ENCODE data around the gene CADM4.
"Not testable (repeated sequence)": the region's sequence is repeated elsewhere in the genome, so short reads cannot be mapped to it uniquely, and the experiment has no call there.

The CADM4 gene, protein sequence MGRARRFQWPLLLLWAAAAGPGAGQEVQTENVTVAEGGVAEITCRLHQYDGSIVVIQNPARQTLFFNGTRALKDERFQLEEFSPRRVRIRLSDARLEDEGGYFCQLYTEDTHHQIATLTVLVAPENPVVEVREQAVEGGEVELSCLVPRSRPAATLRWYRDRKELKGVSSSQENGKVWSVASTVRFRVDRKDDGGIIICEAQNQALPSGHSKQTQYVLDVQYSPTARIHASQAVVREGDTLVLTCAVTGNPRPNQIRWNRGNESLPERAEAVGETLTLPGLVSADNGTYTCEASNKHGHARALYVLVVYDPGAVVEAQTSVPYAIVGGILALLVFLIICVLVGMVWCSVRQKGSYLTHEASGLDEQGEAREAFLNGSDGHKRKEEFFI

DNA sequence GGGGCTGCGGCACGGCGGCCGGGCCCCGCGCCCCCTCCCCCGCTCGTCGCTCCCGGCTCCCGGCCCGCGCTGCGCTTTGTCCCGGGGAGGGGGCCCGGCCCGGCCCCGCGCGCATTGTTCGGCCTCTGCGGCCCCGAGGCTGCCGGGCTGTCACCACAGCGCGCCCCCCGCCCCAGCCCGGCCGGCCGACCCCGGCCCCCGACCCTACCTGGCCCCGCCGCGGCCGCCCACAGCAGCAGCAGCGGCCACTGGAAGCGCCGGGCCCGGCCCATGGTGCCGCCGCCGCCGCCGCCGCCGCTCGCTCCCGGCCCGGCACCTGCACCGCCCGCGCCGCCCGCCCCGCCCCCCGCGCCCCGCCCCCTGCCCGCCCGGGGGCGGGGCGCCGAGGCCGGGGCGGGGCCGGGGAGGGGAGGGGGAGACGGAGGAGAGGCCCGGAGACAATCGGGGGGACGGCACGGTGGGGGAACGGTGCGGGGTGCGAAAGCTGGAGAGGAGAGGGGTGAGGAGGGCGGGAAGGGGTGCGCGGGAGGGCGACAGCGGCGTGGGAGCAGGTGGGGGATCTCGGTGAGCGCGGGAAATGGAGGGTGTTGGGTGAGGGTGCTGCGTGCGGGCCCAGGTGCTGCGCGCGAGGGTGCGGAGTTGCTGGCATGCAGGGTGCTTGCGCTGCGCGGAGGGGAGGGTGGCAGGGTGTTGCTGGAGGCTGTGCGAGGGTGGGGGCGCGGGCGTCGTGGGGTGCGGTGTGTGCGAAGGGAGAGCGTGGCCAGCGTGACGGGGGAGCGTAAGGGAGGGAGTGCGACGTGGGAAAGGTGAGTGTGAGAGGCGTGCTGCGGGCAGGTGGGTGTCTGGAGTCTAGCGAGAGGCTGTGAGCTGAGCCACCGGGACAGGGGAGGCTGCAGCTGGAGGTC is at the start of gene CADM4:
Gene CADM4, minus strand, starts transcription at position 332 of the 905 bp plus-strand sequence. Its CDS starts 60 bp downstream, at position 272.
- no peak for DNase-seq (ENCODE audit: low read depth, low spot score)

DNA sequence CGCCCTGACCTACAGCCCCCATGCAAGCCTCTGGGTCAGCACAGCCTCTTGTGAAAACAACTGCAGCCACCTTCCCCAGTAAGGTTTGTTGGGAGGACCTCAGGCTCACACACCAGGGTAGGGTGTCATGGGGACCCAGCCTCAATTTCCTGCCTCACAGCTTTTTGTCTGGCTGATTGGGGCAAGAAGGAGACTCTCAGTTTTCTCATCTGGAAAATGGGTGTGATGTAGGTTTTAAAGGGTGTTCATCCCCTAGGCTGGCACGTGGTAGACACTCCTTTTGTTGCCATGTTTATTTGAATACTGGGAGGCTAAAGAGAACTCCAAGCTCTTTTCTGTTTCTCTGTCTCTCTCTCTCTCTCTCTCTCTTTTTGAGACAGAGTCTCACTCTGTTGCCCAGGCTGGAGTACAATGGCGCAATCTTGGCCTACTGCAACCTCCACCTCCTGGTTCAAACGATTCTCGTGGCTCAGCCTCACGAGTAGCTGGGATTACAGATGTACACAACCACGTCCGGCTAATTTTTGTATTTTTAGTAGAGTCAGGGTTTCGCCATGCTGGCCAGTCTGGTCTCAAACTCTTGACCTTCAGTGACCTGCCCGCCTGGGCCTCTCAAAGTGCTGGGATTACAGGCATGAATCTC is 48.5 kb upstream of the CADM4 start:
- DNase-seq (ENCODE audit: low read depth, low spot score) = no peak

DNA sequence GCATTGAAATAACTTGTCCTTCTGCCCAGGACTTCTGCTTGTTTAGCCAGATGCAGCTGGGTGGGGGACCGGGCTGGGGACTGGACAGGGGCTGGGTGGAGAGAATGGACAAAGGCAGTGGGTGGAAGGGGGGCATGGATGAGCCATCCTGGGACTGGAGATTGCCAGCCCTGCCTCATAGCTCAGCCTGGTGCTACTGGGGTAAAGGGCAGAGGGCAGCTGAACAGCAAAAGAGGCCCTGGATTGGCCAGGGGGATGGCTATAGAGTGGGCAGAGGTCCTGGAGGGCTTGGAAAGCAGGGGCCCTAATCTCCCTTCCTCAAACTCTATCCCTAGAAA is 48.0 kb upstream of the CADM4 start:
- DNase-seq (ENCODE audit: low read depth, low spot score) = no peak

DNA sequence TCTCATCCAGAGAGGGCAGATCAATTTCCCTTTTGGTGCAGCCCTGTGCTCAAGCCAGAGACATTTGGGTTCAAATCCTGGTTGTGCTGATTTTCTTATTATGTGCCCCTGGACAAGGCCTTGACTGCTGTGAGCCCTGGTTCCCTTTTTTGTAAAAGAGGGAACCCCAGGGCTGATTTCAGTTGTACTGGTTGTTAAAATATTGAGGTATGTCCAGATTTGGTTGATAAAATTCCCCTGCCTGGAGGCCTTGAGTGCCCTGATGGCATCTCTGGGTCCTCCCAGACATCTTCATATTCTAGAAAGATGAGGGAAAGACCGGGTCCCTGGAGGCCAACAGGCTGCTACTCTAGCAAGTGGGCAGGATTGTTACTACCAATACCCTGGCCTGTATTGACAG is 44.7 kb upstream of the CADM4 start:
- DNase-seq (ENCODE audit: low read depth, low spot score) = no peak

DNA sequence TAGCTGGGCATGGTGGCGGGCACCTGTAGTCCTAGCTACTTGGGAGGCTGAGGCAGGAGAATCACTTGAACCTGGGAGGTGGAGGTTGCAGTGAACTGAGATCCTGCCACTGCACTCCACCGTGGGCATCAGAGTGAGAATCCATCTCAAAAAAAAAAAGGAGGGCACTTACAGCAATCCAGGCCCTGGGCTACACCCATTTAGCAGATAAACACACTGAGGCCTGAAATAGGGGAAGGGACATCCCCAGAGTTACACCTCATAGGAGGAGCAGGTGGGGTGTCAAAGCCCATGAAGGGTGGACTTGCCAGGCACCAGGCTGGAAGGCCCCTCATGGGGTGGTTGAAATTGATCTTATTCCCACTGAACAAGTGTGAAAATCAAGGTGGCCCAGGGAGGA is 44.3 kb upstream of the CADM4 start:
- no peak for DNase-seq (ENCODE audit: low read depth, low spot score)

DNA sequence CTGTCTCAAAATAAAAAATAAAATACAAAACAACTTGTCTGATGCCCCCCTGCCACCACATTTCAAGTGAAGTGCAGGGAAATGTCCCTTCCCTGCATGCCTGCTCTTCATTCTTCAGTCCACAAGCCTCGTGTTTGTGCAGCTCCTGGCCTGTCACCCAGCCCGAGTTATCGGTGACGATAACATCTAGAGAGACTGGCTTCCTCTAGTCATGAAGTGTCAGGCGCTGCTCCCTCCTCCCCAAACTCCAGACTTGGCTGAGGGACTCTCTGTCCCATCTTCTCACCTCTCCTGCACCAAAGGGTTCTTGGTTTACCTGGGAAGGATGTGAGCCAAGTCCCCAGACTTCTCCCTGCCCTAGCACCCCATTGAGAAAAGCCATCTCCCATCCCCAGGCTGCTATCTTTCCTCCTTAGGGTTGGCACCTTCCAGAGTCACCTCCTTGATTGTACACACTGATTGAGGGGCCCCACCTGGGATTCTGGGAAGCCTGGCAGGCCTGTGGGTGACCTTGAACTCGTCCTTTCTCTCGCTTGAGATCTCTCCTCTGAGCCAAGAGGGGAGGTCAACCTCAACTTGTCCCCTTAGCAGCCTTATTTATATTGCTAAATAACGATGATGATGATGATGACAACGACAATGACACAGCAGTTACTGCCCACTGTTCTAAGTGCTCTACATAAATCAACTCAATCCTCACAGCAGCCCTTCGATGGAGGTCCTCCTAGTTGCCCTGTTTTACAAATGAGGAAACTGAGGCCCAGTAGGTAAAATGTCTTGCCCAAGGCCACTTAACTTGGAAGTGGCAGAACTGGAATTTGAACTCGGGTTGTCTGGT is 43.4 kb upstream of the CADM4 start:
- no peak for DNase-seq (ENCODE audit: low read depth, low spot score)

DNA sequence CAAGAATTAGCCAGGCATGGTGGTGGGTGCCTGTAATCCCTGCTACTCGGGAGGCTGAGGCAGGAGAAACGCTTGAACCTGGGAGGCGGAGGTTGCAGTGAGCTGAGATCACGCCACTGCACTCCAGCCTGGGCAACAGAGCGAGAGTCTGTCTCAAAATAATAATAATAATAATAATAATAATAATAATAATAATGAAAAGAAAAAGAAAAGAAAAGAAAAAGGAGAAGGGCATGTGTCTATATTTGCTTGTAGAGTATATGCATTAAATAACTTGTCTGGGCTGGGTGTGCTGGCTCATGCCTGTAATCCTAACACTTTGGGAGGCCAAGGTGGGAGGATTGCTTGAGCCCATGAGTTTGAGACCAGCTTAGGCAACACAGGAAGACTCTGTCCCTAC is 42.6 kb upstream of the CADM4 start:
- not testable (repeated sequence) for DNase-seq (ENCODE audit: low read depth, low spot score)

DNA sequence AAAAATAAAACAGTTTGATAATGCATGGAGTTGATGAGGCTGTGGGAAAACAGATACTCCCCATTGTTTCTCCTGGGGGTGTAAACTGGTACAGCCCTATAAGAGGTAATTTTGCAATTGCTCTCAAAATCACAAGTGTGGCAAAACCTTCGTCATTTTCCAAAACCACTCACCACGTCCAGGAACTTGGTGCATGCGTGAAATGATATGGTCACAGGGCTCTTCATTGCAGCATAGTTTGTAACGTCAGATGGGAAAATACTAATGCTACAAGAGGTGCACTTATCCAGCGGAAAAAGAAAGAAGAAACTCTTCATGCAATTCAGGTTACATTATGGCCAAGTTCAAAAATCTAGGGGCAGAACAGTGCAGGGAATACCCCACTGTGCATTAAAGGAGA is 42.2 kb upstream of the CADM4 start:
- no peak for DNase-seq (ENCODE audit: low read depth, low spot score)

DNA sequence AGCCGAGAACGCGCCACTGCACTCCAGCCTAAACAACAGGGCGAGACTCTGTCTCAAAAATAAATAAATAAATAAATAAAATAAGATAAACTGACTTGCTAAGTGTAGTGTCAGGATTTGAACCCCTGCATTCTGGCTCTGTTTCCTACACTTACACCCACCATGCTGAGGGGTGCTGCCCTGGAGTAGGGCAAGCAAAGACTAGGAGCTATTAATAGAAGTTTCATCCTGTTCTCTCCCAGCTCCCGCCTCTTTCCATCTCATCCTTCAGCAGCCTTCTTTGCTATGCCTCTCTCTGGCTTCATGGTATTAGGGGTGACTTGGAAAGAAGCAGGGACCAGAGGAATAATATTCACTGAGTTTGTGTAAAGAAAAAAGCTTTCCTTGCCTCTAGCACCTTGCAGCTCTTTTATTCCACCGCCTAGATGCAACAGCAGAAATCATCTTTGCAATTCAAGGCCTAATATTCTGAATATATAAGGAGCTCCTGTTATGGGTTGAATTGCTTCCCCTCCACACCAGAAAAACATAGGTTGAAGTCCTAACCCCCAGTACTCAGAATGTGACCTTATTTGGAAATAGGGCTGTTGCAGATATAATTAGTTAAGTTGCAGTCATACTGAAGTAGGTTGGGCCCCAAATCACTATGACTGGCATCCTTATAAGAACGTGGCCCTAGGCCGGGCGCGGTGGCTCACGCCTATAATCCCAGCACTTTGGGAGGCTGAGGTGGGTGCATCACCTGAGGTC is 39.0 kb upstream of the CADM4 start:
- no peak for DNase-seq (ENCODE audit: low read depth, low spot score)

DNA sequence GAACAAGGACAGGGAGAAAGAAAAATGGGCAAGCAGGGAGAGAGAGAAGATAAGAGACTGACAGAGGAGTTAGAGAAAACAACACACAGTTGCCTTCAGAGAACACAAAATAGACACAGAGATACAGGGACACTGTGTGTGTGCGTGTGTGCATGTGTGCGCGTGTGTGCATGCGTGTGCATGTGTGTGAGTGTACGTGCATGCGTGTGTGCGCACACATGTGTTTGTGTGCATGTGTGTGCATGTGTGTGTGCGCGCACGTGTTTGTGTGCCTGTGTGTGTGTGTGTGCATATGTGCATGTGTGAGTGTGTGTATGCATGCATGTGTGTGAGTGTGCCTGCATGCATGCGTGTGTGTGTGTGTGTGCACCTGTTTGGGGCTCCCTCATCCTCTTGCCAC is 36.3 kb upstream of the CADM4 start:
- no peak for DNase-seq (ENCODE audit: low read depth, low spot score)

DNA sequence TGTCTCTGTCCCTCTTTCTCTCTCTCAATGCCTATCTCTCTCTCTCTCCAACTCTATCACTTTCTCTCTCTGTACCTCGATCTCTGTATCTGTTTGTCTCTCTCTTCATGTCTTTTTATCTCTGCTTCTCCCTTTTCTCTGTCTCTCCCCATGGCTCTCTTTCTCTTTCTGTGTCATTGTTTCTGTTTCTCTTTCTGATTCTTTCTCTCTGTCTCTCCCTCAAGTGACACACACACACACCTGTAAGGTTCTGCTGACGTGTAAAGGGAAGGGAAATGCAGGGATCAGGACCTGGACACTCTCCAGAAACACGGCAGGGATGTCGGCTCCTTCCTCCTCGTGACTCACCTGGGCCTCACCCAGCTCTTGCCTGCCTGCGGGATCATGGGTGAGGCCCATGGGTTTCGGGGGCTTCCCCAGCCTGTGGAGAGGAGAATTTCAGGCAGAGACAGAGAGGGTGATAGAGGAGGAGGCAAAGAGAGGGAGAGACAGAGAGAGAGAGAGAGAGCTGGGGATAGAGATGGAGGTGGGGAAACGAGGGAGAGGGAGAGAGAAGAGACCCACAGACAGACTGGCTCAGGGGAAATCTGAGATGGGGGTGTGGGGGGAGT is 35.7 kb upstream of the CADM4 start:
- no peak for DNase-seq (ENCODE audit: low read depth, low spot score)

DNA sequence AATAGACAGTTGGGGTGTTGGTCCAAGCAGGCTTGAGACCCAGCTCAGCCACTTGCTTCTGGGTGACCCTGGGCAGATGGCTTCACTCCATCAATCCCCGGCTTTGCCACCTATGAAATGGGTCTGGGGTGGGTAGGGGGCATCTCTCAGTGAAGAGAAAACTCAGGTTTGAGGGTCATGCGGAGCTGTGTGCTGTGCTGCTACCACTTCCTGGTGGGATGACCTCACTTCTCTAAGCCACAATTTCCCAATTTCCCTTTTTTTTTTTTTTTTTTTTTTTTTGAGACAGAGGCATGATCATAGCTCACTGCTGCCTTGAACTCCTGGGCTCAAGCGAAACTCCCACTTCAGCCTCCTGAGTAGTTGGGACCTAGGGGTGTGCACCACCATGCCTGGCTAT is 34.9 kb upstream of the CADM4 start:
- no peak for DNase-seq (ENCODE audit: low read depth, low spot score)

DNA sequence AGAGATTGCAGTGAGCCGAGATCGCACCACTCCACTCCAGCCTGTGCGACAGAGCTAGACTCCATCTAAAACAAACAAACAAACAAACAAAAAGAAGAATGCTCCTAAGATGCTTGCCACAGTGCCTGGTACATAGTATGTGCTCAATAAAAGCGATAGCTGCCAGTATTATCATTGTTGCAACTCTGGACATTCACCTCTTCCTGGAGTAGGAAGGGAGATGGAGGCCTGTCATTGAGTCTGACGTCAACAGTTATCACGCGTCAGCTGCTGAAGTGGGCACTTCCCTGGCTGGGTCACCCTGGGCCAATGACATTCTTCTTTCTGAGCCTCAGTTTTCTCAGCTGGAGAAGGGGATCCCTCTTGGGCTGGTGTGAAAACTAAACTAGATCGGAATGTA is 34.5 kb upstream of the CADM4 start:
- DNase-seq (ENCODE audit: low read depth, low spot score) = no peak

DNA sequence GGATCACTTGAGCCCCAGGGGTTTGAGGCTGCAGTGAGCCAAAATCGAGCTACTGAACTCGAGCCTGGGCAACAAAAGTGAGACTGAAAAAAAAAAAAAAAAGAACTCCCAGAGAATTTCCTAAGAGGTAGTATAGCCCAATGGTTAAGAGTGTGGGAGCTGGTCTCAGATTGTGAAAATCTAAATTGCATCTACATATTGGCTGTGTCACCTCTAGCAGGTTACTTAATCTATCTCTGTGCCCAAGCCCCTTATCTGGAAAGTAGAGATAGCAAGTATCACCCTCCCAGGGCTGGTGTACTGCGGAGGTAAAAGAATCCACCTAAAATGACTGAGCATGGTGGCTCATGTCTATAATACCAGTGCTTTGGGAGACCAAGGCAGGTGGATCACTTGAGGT is 34.0 kb upstream of the CADM4 start:
- no peak for DNase-seq (ENCODE audit: low read depth, low spot score)

DNA sequence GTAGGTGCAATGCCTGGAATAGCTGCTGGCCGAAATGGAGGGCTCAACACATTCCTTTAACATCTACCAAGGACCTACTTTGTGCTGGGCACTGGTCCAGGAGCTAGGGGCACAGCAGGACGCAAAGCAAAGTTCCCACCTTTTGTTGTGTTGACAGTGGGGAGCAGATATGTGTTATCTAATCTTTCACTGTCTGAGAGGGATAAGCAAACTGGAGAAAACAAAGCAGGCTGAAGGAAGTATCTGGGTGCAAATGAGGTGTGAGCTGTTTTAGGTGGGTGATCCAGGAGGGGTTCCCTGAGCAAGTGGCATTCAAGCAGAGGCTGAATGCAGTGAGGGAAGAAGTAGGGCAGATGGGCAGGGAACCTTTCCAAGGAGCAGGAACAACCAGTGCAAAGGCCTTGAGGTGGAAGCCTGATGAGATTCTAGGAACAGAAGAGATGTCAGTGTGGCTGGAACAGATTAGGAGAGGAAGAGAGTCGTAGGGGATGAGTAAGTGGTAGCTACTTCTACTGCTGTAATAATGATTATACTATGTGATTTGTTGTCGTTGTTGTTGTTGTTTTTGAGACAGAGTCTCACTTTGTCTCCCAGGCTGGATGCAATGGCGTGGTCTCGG is 32.5 kb upstream of the CADM4 start:
- DNase-seq (ENCODE audit: low read depth, low spot score) = no peak

DNA sequence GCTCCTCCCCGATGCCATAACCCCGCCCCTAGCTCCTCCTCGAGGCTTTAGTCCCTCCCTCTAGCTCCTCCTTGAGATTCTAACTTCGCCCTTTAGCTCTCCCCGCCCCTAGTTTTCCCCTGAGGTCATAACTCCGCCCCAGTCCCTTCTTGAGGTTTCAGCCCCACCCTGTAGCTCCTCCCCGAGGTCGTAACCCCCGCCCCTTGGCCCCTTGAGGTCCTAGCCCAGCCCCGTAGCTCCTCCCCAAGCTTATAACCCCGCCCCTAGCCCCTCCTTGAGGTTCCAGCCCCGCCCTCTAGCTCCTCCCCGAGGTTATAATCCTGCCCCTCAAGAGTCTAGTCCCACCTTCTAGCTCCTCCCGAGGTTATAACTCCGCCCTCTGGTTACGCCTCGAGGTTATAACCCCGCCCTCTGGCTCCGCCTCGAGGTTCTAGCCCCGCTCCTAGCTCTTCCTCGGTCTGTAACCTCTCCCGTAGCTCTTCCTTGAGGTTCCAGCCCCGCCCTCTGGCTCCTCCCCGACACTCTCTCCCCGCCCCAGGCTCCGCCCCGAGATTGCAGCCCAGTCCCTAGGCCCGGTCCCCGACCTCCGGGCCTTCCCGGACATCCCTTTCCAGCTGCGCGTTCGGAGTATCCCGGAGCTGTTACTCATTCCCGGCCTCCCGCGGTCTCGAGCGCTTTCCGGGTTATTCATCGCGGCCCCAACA is 28.9 kb upstream of the CADM4 start:
- peak; percentile 86 for DNase-seq (ENCODE audit: low read depth, low spot score)

DNA sequence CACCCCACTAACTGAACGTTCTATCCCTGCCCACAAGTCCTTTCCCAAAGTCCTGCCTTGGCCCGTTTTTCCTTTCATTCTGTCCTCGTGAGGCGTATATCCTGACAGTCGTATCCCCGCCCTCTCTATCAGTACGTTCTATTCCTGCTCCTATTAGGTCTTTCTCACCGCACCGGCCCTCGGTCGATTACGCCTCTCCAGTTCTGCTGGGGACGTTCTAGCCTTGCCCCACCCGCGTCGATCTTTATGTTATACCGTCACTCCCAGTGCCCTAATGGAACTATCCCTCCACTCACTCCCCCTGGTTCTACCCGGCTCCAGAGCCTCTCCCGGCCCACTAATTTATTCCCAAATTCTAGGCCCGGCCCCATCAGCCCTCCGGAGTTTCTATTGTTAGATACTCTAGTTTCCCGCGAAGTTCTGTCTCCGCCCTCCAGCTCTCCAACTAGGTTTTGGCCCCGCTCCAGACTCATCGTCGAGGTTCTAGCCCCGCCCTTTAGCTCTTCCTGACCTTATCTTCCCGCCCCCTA is 28.3 kb upstream of the CADM4 start:
- DNase-seq (ENCODE audit: low read depth, low spot score) = peak; percentile 83

DNA sequence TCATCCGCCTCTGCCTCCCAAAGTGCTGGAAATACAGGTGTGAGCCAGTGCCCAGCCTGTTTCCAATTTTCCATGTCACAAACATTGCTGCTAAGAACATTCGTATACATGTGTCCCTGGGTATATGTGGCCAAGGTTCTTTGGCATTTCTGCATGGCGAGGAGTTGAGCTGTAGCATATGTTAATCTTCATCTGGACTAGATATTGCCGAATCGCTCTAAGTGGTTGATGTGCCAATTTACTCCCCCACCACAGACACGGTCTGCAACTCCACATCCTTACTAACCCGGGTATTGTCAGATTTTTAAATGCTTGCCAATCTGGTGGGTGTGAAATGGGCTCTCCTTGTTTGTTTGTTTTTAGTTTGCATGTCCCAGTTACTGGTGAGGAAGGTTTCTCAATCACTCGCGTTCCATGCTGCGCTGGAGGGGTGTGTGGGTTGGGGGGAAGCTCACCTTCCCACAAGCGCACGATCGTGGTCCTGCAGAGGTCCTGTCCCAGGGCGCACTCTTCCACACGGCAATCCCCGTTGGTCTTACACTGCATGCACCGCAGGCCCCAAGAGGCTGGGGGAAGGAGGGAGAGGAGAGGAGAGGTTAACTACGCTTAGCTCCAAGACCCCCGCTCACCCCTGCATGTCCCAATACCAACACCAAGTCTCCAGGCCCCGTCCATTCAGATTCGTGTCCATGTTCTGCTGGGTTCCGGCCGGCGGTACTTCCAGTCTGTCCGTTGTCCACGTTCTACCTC is 27.7 kb upstream of the CADM4 start:
- DNase-seq (ENCODE audit: low read depth, low spot score) = no peak
